DND-41 (cell line): ENCODE data around the gene CTSF.

Experiments
- ATAC-seq: fragments of 200-7000 bp; cut with Tn5 transposase; 3 replicates; pipeline ENCODE4 v1.9.1; 2021; ENCODE audit warnings: low read depth; ENCODE audit not compliant: insufficient read depth
- DNase-seq: peaks from one replicate; pipeline ENCODE4 v3.0.0-alpha.2; 2020
- H2AFZ ChIP-seq: 2 replicates; pipeline ENCODE4 v1.6.0; 2012; ENCODE audit warnings: low read depth, low read length
- H3K27ac ChIP-seq: 2 replicates; pipeline ENCODE4 v1.5.1; 2012; ENCODE audit warnings: low read length, inconsistent platforms
- H3K27me3 ChIP-seq: fragments of 200-600 bp; sonication (generic); 2 replicates; pipeline ENCODE4 v1.6.0; 2012; ENCODE audit warnings: low read length, mild to moderate bottlenecking, inconsistent platforms; ENCODE audit not compliant: insufficient read depth, poor library complexity
- H3K36me3 ChIP-seq: 2 replicates; pipeline ENCODE4 v1.5.1; 2012; ENCODE audit warnings: low read length, inconsistent platforms; ENCODE audit not compliant: insufficient read depth
- H3K4me1 ChIP-seq: 2 replicates; pipeline ENCODE4 v1.5.1; 2012; ENCODE audit warnings: mild to moderate bottlenecking, low read length; ENCODE audit not compliant: insufficient read depth
- H3K4me2 ChIP-seq: 2 replicates; pipeline ENCODE4 v1.6.0; 2012; ENCODE audit warnings: mild to moderate bottlenecking, moderate library complexity, low read length, inconsistent platforms; ENCODE audit not compliant: insufficient read depth
- H3K4me3 ChIP-seq, 2 experiments: fragments of 200-600 bp in 1 of 2; shearing (Covaris generic) in 1 of 2; 2 replicates each; pipeline ENCODE4 v1.5.1; 2012 to 2016; ENCODE audit warnings: inconsistent platforms in 2 of 2, low read length in 2 of 2, mild to moderate bottlenecking in 2 of 2, low read depth in 1 of 2, moderate library complexity in 1 of 2
- H3K79me2 ChIP-seq: 2 replicates; pipeline ENCODE4 v1.6.0; 2012; ENCODE audit warnings: low read length, inconsistent platforms; ENCODE audit not compliant: insufficient read depth
- H3K9ac ChIP-seq: 2 replicates; pipeline ENCODE4 v1.6.0; 2012; ENCODE audit warnings: low read depth, mild to moderate bottlenecking, inconsistent platforms, low read length, moderate library complexity
- H3K9me3 ChIP-seq: 2 replicates; pipeline ENCODE4 v1.5.1; 2012; ENCODE audit warnings: low read length, moderate library complexity, mild to moderate bottlenecking, inconsistent platforms; ENCODE audit not compliant: insufficient read depth, severe bottlenecking
- H4K20me1 ChIP-seq: 2 replicates; pipeline ENCODE4 v1.6.0; 2012; ENCODE audit warnings: low read length; ENCODE audit not compliant: insufficient read depth
- CTCF ChIP-seq: IDR thresholded peaks from 2 replicates; pipeline ENCODE4 v1.5.1; 2012; ENCODE audit warnings: borderline replicate concordance, low read length, moderate library complexity, mild to moderate bottlenecking; ENCODE audit not compliant: poor library complexity, severe bottlenecking; ENCODE audit errors: extremely low read depth
- EZH2 ChIP-seq: IDR thresholded peaks from 3 replicates; pipeline ENCODE4 v1.6.1; 2012; ENCODE audit warnings: borderline replicate concordance, low read depth, mild to moderate bottlenecking, moderate library complexity, low read length, inconsistent platforms; ENCODE audit not compliant: severe bottlenecking

CTSF gene

GRCh38 chr11:66557733-66558326 is 10.6 kb downstream of the CTSF start:
- H3K27me3 ChIP-seq: no peaks in the 10 kb centered on the region
- no peaks in the 10 kb centered on the region for H3K36me3 ChIP-seq
- no peak overlapping the region for H3K9ac ChIP-seq
- no peak overlapping the region for H3K27ac ChIP-seq
- no peak overlapping the region for H3K4me3 ChIP-seq
- H3K4me1 ChIP-seq: no peaks in the 10 kb centered on the region
- H3K4me2 ChIP-seq: no peak overlapping the region
- no peak for ATAC-seq
- H4K20me1 ChIP-seq: 0 out of 2 replicates have a peak, but pooled peaks cover 3% of the 10 kb centered on the region
- TF ChIP-seq CTCF: no peak
- no peak for TF ChIP-seq EZH2
- no peak for DNase-seq
- no peaks in the 10 kb centered on the region for H3K79me2 ChIP-seq
- H2AFZ ChIP-seq: no peak overlapping the region
- H3K9me3 ChIP-seq: no peaks in the 10 kb centered on the region

- Histone ChIP-seq H3K9ac (no peak overlapping the region), H3K4me1 (no peaks in the 10 kb centered on the region), H3K36me3 (no peaks in the 10 kb centered on the region), H3K79me2 (no peaks in the 10 kb centered on the region), H3K27ac (no peak overlapping the region), H3K9me3 (no peaks in the 10 kb centered on the region), H2AFZ (no peak overlapping the region), H3K4me3 (no peak overlapping the region), H3K27me3 (no peaks in the 10 kb centered on the region), H3K4me2 (no peak overlapping the region), H4K20me1 (0 out of 2 replicates have a peak, but pooled peaks cover 3% of the 10 kb centered on the region)
- TF ChIP-seq EZH2 (no peak), CTCF (no peak)
- DNase-seq: no peak
- ATAC-seq: no peak
These were observed 12.3 kb downstream of the CTSF start for GRCh38 chr11:66556086-66556485.

- no peak overlapping the region for H3K4me2 ChIP-seq
- H3K36me3 ChIP-seq: no peaks in the 10 kb centered on the region
- H3K27ac ChIP-seq: no peak overlapping the region
- H2AFZ ChIP-seq: no peak overlapping the region
- no peak for TF ChIP-seq EZH2
- no peak for TF ChIP-seq CTCF
- H3K4me3 ChIP-seq: no peak overlapping the region
- no peaks in the 10 kb centered on the region for H3K9me3 ChIP-seq
- H3K79me2 ChIP-seq: no peaks in the 10 kb centered on the region
- H3K27me3 ChIP-seq: no peaks in the 10 kb centered on the region
- H4K20me1 ChIP-seq: 0 out of 2 replicates have a peak, but pooled peaks cover 3% of the 10 kb centered on the region
- ATAC-seq: no peak
- no peak overlapping the region for H3K9ac ChIP-seq
- no peak for DNase-seq
- H3K4me1 ChIP-seq: no peaks in the 10 kb centered on the region
These were observed 13.0 kb downstream of the CTSF start for GRCh38 chr11:66555416-66555815.

GRCh38 chr11:66554602-66555001 is 13.8 kb downstream of the CTSF start:
- H3K4me1 ChIP-seq: no peaks in the 10 kb centered on the region
- no peak overlapping the region for H3K27ac ChIP-seq
- TF ChIP-seq CTCF (no peak), EZH2 (no peak)
- H3K4me3 ChIP-seq: no peak overlapping the region
- no peaks in the 10 kb centered on the region for H3K9me3 ChIP-seq
- no peak for ATAC-seq
- H4K20me1 ChIP-seq: 0 out of 2 replicates have a peak, but pooled peaks cover 3% of the 10 kb centered on the region
- no peaks in the 10 kb centered on the region for H3K79me2 ChIP-seq
- H2AFZ ChIP-seq: no peak overlapping the region
- no peak for DNase-seq
- H3K36me3 ChIP-seq: no peaks in the 10 kb centered on the region
- H3K9ac ChIP-seq: no peak overlapping the region
- no peak overlapping the region for H3K4me2 ChIP-seq
- no peaks in the 10 kb centered on the region for H3K27me3 ChIP-seq
